Measurements from ENCODE around the gene PDIA4. TPM values are rescaled to one million over a fixed set of nuclear protein-coding genes. Genes with fewer than 3 reads are reported as not detected.
A peak's percentile ranks its signal among the peaks of the same experiment; 100 is the strongest.

PDIA4 gene, protein sequence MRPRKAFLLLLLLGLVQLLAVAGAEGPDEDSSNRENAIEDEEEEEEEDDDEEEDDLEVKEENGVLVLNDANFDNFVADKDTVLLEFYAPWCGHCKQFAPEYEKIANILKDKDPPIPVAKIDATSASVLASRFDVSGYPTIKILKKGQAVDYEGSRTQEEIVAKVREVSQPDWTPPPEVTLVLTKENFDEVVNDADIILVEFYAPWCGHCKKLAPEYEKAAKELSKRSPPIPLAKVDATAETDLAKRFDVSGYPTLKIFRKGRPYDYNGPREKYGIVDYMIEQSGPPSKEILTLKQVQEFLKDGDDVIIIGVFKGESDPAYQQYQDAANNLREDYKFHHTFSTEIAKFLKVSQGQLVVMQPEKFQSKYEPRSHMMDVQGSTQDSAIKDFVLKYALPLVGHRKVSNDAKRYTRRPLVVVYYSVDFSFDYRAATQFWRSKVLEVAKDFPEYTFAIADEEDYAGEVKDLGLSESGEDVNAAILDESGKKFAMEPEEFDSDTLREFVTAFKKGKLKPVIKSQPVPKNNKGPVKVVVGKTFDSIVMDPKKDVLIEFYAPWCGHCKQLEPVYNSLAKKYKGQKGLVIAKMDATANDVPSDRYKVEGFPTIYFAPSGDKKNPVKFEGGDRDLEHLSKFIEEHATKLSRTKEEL
- total RNA-seq, result 164 to 169 TPM (median 164 TPM) in 3 replicates

DNA sequence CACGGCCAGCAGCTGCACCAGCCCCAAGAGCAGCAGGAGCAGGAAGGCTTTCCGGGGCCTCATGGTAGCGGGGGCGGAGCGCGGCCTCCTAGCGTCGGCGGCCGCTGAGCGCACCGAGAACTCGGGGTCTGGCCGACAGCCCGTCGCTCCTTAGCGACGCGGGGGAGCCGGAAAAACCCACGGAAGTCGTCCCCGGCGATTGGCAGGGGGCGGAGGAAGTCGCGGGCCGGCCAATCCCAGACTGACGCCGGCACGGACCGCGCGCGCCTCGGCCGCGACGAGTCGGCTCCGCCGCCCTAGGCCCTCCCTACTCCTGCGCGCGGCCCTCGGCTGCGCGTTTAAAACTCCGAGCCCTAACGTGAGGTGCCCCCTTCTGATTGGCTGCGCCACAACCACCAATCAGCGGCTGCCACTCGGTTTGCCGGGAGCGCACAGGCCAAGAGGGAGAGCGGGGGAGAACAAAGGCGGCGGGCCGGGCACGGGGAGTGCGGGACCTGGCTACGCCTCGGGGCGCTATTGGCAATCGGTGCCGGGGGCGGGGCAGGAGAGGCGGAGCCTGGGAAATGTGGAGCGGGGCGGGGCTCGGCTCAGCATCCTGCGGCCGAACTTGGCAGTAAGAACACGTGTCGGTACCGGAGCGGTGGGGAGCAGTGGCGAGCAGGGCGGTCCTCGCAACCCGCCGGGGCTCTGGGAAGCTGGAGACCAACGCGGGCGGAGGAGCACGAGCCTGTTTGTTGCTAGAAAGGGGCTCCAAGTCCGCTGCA is at the start of gene PDIA4:
PDIA4 (minus strand) TSS at position 160 of the 764 bp plus-strand sequence; CDS start at position 63, 97 bp downstream.
- peak; percentile 99 to 100 for DNase-seq (ENCODE audit: low spot score in 2 of 2, unreplicated experiment in 2 of 2)
- TF ChIP-seq, protein P1, sequence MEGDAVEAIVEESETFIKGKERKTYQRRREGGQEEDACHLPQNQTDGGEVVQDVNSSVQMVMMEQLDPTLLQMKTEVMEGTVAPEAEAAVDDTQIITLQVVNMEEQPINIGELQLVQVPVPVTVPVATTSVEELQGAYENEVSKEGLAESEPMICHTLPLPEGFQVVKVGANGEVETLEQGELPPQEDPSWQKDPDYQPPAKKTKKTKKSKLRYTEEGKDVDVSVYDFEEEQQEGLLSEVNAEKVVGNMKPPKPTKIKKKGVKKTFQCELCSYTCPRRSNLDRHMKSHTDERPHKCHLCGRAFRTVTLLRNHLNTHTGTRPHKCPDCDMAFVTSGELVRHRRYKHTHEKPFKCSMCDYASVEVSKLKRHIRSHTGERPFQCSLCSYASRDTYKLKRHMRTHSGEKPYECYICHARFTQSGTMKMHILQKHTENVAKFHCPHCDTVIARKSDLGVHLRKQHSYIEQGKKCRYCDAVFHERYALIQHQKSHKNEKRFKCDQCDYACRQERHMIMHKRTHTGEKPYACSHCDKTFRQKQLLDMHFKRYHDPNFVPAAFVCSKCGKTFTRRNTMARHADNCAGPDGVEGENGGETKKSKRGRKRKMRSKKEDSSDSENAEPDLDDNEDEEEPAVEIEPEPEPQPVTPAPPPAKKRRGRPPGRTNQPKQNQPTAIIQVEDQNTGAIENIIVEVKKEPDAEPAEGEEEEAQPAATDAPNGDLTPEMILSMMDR (IDR thresholded peaks at IDR 0.05; ENCODE audit: unreplicated experiment), result no peak
- Mint-ChIP-seq H3K4me3 (peak within 1 kb of the TSS; percentile 94), H3K27me3 (ENCODE audit: low read depth) (peaks cover 3% of the 10 kb centered on the region), H3K9me3 (no peaks in the 10 kb centered on the region), H3K4me1 (peaks cover 37% of the 10 kb centered on the region), H3K36me3 (no peaks in the 10 kb centered on the region), H3K27ac (peak within 1 kb of the TSS; percentile 99)

DNA sequence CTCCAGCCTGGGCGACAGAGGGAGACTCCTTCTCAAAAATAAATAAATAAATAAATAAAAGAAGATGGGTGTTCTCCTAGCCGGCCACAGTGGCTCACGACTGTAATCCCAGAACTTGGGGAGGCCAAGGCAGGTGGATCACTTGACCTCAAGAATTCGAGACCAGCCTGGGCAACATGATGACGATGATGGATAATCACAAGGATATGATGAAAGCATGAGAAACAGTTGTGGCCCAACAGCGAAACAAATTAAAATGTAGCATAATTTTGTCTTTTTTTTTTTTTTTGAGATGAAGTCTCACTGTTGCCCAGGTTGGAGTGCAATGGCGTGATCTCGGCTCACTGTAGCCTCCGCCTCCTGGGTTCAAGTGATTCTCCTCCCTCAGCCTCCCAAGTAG is 49.3 kb upstream of the PDIA4 start:
- no peak for DNase-seq (ENCODE audit: low spot score in 2 of 2, unreplicated experiment in 2 of 2)
- Mint-ChIP-seq H3K4me3 (no peak overlapping the region), H3K27ac (no peak overlapping the region), H3K9me3 (no peaks in the 10 kb centered on the region), H3K4me1 (no peaks in the 10 kb centered on the region), H3K27me3 (ENCODE audit: low read depth) (no peaks in the 10 kb centered on the region), H3K36me3 (peaks cover 28% of the 10 kb centered on the region)
- TF ChIP-seq, protein P1 (IDR thresholded peaks at IDR 0.05; ENCODE audit: unreplicated experiment), result no peak

DNA sequence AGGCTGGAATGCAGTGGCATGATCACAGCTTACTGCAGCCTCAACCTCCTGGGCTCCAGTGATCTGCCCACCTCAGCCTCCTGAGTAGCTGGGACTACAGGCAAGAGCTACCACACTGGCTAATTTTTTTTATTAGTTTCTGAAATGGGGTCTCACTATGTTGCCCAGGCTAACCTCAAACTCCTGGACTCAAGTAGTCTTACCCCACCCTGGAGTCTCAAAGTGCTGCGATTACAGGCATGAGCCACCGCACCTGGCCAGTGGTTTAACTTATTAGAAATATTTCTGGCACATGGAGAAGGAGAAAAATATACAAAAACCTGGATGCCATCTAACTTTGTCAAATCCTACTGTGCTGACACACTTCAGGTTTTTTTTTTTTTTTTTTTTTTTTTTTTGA is 47.0 kb upstream of the PDIA4 start:
- peak overlapping the region; percentile 77 for H3K27ac Mint-ChIP-seq

DNA sequence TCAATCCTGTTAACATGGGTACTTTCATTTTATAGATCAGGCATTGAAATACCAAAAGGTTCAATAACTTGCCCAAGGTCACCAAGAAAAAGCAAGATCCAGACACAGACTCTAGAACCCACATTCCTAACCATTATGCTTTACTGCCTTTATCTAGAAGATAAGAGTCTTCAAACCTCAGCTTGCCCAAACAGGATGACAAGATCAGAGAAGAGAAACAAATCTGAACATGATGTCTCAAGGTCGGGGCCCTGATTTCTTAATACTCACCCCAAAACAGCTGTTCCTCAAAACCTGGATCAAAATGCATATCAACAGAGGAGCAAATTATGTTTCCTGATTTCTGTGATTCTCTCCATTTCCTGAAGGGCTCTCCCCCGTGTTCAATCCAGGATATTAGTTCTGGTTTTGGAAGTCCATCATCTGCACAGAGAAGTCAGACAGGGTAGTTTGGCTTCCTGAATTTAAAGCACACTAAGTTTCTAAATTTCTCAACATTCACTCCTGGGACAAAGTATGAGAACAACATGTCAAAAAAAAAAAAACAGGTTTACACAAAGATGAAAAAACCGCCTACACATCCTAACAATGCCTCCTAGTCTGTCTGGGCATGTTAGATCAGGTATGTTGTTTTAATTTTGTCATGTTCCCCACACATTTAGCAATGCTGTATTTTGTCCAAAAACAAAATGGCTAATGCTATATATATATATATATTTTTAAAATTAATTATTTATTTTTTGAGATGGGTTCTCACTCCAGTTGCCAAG is 46.0 kb upstream of the PDIA4 start:
- TF ChIP-seq, protein P1 (IDR thresholded peaks at IDR 0.05; ENCODE audit: unreplicated experiment), result no peak
- Mint-ChIP-seq H3K9me3 (no peaks in the 10 kb centered on the region), H3K4me1 (no peaks in the 10 kb centered on the region), H3K27me3 (ENCODE audit: low read depth) (no peaks in the 10 kb centered on the region), H3K27ac (peak overlapping the region; percentile 5), H3K36me3 (peaks cover 27% of the 10 kb centered on the region), H3K4me3 (no peak overlapping the region)
- no peak for DNase-seq (ENCODE audit: low spot score in 2 of 2, unreplicated experiment in 2 of 2)

More for the DNA sequence above, 47.0 kb upstream of the PDIA4 start:
- H3K4me1 Mint-ChIP-seq, result no peaks in the 10 kb centered on the region
- TF ChIP-seq, protein P1 (IDR thresholded peaks at IDR 0.05; ENCODE audit: unreplicated experiment), result no peak
- no peak for DNase-seq (ENCODE audit: low spot score in 2 of 2, unreplicated experiment in 2 of 2)
- peaks cover 30% of the 10 kb centered on the region for H3K36me3 Mint-ChIP-seq
- no peaks in the 10 kb centered on the region for H3K9me3 Mint-ChIP-seq
- no peak overlapping the region for H3K4me3 Mint-ChIP-seq
- H3K27me3 Mint-ChIP-seq (ENCODE audit: low read depth), result no peaks in the 10 kb centered on the region

DNA sequence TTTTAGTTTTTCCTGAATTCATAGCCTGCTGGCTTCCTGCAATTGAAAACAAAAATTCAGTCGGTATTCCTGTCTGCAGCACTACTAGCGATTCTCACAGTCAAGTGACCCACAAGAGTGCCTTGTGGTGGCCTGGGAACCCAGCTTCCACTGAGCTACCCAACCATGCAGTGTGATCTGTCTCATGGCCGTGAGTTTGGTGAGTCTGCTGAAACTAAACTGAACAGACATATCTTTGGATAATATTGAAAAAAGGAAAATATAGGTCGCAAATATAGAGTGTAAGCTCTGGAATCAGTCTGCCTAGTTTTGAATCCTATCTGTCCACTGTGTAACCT is 44.1 kb upstream of the PDIA4 start:
- no peak overlapping the region for H3K4me3 Mint-ChIP-seq
- H3K27ac Mint-ChIP-seq, result no peak overlapping the region
- DNase-seq (ENCODE audit: low spot score in 2 of 2, unreplicated experiment in 2 of 2), result no peak
- no peaks in the 10 kb centered on the region for H3K9me3 Mint-ChIP-seq
- H3K4me1 Mint-ChIP-seq, result no peaks in the 10 kb centered on the region
- TF ChIP-seq, protein P1 (IDR thresholded peaks at IDR 0.05; ENCODE audit: unreplicated experiment), result no peak
- H3K36me3 Mint-ChIP-seq, result peaks cover 27% of the 10 kb centered on the region
- no peaks in the 10 kb centered on the region for H3K27me3 Mint-ChIP-seq (ENCODE audit: low read depth)

Data from mesothelial cell of epicardium (in vitro differentiated cells).